HG02884 (cell line): ENCODE measurements around the gene RLBP1.

ENCODE experiments used
- ATAC-seq: cut with Tn5 transposase; IDR thresholded peaks from one replicate; pipeline ENCODE4 v1.9.1; 2021; ENCODE audit warnings: mild to moderate bottlenecking, moderate library complexity; ENCODE audit not compliant: unreplicated experiment

The RLBP1 gene

GRCh38 chr15:89179966-89180875 is 41.2 kb downstream of the RLBP1 start:
- ATAC-seq: no peak

GRCh38 chr15:89178307-89178977 is 42.9 kb downstream of the RLBP1 start:
- ATAC-seq: no peak

DNA sequence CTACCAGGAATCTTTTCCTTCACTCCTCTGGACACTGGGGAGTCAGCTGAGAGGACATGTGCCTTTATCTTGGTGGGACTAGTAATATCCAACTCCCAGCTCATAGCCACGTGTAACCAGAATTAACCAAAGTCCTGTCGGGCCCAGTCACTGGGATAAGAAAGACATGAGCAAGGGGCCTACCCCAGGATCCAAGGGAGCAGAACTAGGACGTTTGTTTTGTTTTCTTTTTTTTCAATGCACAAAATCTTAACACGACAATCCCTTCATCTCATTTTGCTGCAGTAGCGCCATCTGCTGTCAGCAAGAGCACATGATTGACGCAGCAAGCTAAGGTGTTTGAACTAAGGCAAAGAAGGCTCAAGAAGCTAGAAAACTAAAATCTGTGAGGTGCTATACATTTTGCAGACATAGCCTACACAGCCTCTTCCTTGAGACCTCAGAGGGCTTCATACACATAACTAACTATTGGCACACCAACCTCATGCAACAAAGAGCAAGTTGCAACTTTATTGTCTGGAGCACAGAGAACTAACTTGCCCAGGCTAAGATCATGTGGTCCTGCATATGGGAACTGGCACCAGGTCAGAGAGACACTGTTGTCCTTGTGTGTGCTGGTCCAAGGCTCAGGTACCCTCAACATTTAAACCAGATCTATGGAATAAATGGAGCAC is 43.6 kb downstream of the RLBP1 start:
- no peak for ATAC-seq

DNA sequence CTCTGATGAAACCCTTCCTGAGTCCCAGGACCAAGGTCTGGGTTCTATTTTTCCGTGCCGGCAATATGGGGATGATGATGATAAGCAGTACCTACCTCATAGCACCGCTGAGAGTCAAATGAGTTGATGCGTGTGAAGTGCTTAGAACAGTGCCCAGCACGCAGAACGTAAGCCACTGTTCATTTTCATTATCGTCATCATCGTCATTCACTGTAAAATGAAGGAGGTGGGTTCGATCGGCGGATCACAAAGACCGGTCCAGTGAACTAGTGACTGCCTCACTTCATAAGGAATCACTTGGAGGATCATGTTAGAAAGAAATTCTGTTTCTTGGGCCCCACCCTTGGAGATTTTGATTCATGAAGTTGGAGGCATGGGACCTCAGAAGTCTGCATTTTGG is 44.3 kb downstream of the RLBP1 start:
- ATAC-seq: no peak

- no peak for ATAC-seq
Observed at GRCh38 chr15:89175617-89176191, 45.7 kb downstream of the RLBP1 start.

- no peak for ATAC-seq
Observed at GRCh38 chr15:89174476-89174875, 46.9 kb downstream of the RLBP1 start.

DNA sequence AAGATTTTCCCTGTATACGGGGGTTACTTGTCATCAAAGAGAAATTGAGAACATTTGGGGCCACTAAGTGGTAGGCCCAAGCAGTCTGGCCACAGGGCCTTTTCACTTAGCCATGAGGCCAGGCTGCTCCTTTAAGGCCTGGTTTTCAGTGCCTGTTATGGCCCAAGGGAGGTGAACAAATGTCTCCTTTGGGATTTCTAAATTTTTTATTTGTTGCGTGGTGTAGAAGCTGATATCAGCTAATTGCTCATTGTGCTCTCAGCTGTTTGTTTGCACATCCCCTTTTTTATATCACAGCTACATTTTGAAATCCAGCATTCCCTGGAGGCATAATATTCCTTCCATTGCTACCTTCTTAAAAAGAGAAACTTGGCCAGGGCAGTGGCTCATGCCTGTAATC is 48.5 kb downstream of the RLBP1 start:
- no peak for ATAC-seq

- ATAC-seq: no peak
Observed at GRCh38 chr15:89171136-89172072, 50.0 kb downstream of the RLBP1 start.

GRCh38 chr15:89170364-89170763 is 51.0 kb downstream of the RLBP1 start:
- no peak for ATAC-seq

DNA sequence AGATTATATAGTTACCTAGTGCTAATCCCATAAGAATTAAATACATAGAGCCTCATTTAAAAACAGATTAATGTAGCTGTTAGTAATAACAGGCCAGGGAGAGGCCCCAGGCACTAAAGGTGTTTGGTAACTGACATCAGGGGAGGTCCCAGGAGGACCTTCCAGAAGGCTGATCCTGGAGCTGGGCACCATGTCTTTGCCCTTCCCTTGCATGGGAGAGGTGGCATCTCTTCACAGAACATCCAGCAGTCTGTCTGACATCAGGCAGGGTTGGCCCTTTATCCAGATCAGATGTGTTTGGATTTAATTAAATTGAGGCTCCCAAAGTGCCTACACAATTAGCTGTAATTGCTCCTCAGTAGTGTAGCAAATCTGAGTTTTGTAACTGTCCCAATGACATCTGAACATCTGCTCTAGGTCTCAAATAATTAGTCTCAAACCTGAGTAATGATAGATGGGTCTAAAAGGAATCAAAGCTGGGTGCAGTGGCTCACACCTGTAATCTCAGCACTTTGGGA is 53.0 kb downstream of the RLBP1 start:
- ATAC-seq: no peak

- peak; percentile 77 for ATAC-seq
Observed at GRCh38 chr15:89167267-89168176, 53.9 kb downstream of the RLBP1 start.

- ATAC-seq: no peak
Observed at GRCh38 chr15:89165677-89166076, 55.7 kb downstream of the RLBP1 start.

- ATAC-seq: no peak
Observed at GRCh38 chr15:89164712-89165211, 56.6 kb downstream of the RLBP1 start.

- no peak for ATAC-seq
Observed at GRCh38 chr15:89163271-89164055, 57.9 kb downstream of the RLBP1 start.

DNA sequence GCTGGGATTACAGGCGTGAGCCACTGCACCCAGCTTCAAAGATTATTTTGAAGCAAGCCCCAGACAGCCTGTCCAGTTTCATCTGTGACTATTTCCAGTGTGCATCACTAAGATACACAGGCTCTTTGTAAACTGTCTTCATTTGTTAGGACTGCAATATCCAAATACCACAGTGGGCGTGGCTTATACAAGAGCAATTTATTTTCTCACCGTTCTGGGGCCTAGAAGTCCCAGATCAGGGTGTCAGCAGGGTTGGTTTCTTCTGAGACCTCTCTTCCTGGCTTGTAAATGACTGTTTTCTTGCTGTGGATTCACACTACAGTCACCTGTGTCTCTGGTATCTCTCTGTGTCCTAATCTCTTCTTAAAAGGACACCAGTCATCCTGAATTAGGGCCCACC is 59.7 kb downstream of the RLBP1 start:
- no peak for ATAC-seq
